WTC11 (cell line): Measurements from ENCODE around the gene POLD4.

Experiments
- ARID4B ChIP-seq: sonication (generic); formaldehyde crosslinking; IDR thresholded peaks from 2 replicates; pipeline ENCODE4 v1.8.0; 2023; ENCODE audit warnings: missing genetic modification reagents, mild to moderate bottlenecking, borderline replicate concordance
- CREB1 ChIP-seq: sonication (generic); formaldehyde crosslinking; IDR thresholded peaks from 2 replicates; pipeline ENCODE4 v1.8.0; 2023; ENCODE audit warnings: mild to moderate bottlenecking, missing genetic modification reagents
- CTCF ChIP-seq: fragments of 200-600 bp; IDR thresholded peaks from 2 replicates; pipeline ENCODE4 v1.8.0; 2022; ENCODE audit warnings: antibody characterized with exemption
- ELF4 ChIP-seq: sonication (generic); formaldehyde crosslinking; IDR thresholded peaks from 2 replicates; pipeline ENCODE4 v1.8.1; 2022; ENCODE audit warnings: low read depth, mild to moderate bottlenecking, moderate library complexity, missing genetic modification reagents
- ESRRA ChIP-seq: sonication (generic); formaldehyde crosslinking; IDR thresholded peaks from 2 replicates; pipeline ENCODE4 v1.8.1; 2022; ENCODE audit warnings: mild to moderate bottlenecking, missing genetic modification reagents, borderline replicate concordance
- ETV6 ChIP-seq: sonication (generic); formaldehyde crosslinking; IDR thresholded peaks from 2 replicates; pipeline ENCODE4 v1.8.1; 2022; ENCODE audit warnings: mild to moderate bottlenecking, missing genetic modification reagents
- MLX ChIP-seq: sonication (generic); formaldehyde crosslinking; IDR thresholded peaks from 2 replicates; pipeline ENCODE4 v1.8.1; 2023; ENCODE audit warnings: mild to moderate bottlenecking, missing genetic modification reagents, moderate library complexity
- NFYB ChIP-seq: sonication (generic); formaldehyde crosslinking; conservative IDR thresholded peaks from 2 replicates; pipeline ENCODE4 v1.8.0; 2022; ENCODE audit warnings: low read depth, missing genetic modification reagents
- NR1H2 ChIP-seq: sonication (generic); formaldehyde crosslinking; IDR thresholded peaks from 2 replicates; pipeline ENCODE4 v1.9.0; 2021; ENCODE audit warnings: mild to moderate bottlenecking, moderate library complexity, missing genetic modification reagents
- SMAD3 ChIP-seq: sonication (generic); formaldehyde crosslinking; IDR thresholded peaks from 2 replicates; pipeline ENCODE4 v1.8.0; 2022; ENCODE audit warnings: missing genetic modification reagents, mild to moderate bottlenecking, borderline replicate concordance
- USF1 ChIP-seq: sonication (generic); formaldehyde crosslinking; IDR thresholded peaks from 2 replicates; pipeline ENCODE4 v1.8.0; 2022; ENCODE audit warnings: mild to moderate bottlenecking, missing genetic modification reagents
- ZNF425 ChIP-seq: fragments of 250-450 bp; sonication (Bioruptor Pico); conservative IDR thresholded peaks from 2 replicates; pipeline ENCODE4 v1.9.0; 2021; ENCODE audit warnings: mild to moderate bottlenecking
- ZNF512 ChIP-seq: sonication (generic); formaldehyde crosslinking; IDR thresholded peaks from 2 replicates; pipeline ENCODE4 v1.8.1; 2022; ENCODE audit warnings: missing genetic modification reagents, borderline replicate concordance

GRCh38 chr11:67303132-67303834 is 50.1 kb downstream of the POLD4 start, which contains the start of gene SSH3:
- TF ChIP-seq SMAD3 (CRISPR knock-in tag) (no peak), ZNF425 (CRISPR knock-in tag) (no peak), USF1 (CRISPR knock-in tag) (no peak), ARID4B (no peak), NR1H2 (CRISPR knock-in tag) (no peak), NFYB (CRISPR knock-in tag) (no peak), ETV6 (CRISPR knock-in tag) (no peak), CTCF (no peak), ESRRA (CRISPR knock-in tag) (no peak), CREB1 (CRISPR knock-in tag) (no peak), MLX (CRISPR knock-in tag) (no peak), ELF4 (CRISPR knock-in tag) (no peak), ZNF512 (CRISPR knock-in tag) (no peak)
